ENCODE data around the gene SMC3.
"Not testable (repeated sequence)": the region's sequence is repeated elsewhere in the genome, so short reads cannot be mapped to it uniquely, and the experiment has no call there.

SMC3 gene

GRCh38 chr10:110638319-110638718 lies 70.8 kb downstream of the SMC3 start:
- intact Hi-C loops (cut with DNase I), result no loop called here

GRCh38 chr10:110639046-110639445 lies 71.6 kb downstream of the SMC3 start:
- intact Hi-C loops (cut with DNase I), result not testable (repeated sequence)
- DNase-seq, result peak in 1 of 42 donors; percentile 22

More at GRCh38 chr10:110638319-110638718, 70.8 kb downstream of the SMC3 start:
- DNase-seq, result peak in 1 of 42 donors; percentile 1

- intact Hi-C loops (cut with DNase I); DNase-seq: not testable (repeated sequence)
Observed at GRCh38 chr10:110639858-110640257, 72.4 kb downstream of the SMC3 start.

GRCh38 chr10:110641256-110641655 lies 73.8 kb downstream of the SMC3 start:
- intact Hi-C loops (cut with DNase I), result no loop called here
- DNase-seq, result peak in 32 of 42 donors; percentile 11 to 68 (median 38)

- intact Hi-C loops (cut with DNase I), result no loop called here
Observed at GRCh38 chr10:110642204-110643034, 74.9 kb downstream of the SMC3 start.

GRCh38 chr10:110643035-110643652 lies 75.6 kb downstream of the SMC3 start:
- DNase-seq, result peak in 32 of 42 donors; percentile 11 to 60 (median 37)
- intact Hi-C loops (cut with DNase I), result no loop called here

More at GRCh38 chr10:110642204-110643034, 74.9 kb downstream of the SMC3 start:
- DNase-seq, result no peak

- peak in 32 of 42 donors; percentile 3 to 54 (median 28) for DNase-seq
Observed at GRCh38 chr10:110643653-110644597, 76.4 kb downstream of the SMC3 start, which contains the start of gene RBM20. Gene RBM20 (plus strand): TSS chr10:110644336. CDS start chr10:110644455, 119 bp downstream.

GRCh38 chr10:110644598-110645462 lies 77.3 kb downstream of the SMC3 start:
- peak in 2 of 42 donors; percentile 10 to 34 for DNase-seq
- intact Hi-C loops (cut with DNase I), result no loop called here

More at GRCh38 chr10:110643653-110644597, 76.4 kb downstream of the SMC3 start, which contains the start of gene RBM20:
- intact Hi-C loops (cut with DNase I), result no loop called here

GRCh38 chr10:110646417-110647135 lies 79.1 kb downstream of the SMC3 start:
- intact Hi-C loops (cut with DNase I), result no loop called here
- peak in 1 of 42 donors; percentile 27 for DNase-seq

GRCh38 chr10:110647136-110647430 lies 79.6 kb downstream of the SMC3 start:
- no peak for DNase-seq
- intact Hi-C loops (cut with DNase I), result no loop called here

- peak in 1 of 42 donors; percentile 34 for DNase-seq
- intact Hi-C loops (cut with DNase I), result no loop called here
Observed at GRCh38 chr10:110648692-110649346, 81.3 kb downstream of the SMC3 start.

GRCh38 chr10:110649347-110650264 lies 82.1 kb downstream of the SMC3 start:
- peak in 1 of 42 donors; percentile 6 for DNase-seq
- intact Hi-C loops (cut with DNase I), result no loop called here

GRCh38 chr10:110650265-110650668 lies 82.8 kb downstream of the SMC3 start:
- intact Hi-C loops (cut with DNase I), result no loop called here
- DNase-seq, result peak in 1 of 42 donors; percentile 4

- no peak for DNase-seq
Observed at GRCh38 chr10:110651044-110651958, 83.8 kb downstream of the SMC3 start.

More at GRCh38 chr10:110651044-110651958, 83.8 kb downstream of the SMC3 start:
- intact Hi-C loops (cut with DNase I), result no loop called here
